Thyroid gland (tissue), 4 donors: ENCODE data around the gene IFT22.
A peak's percentile ranks its signal among the peaks of the same experiment; 100 is the strongest.

Experiments used
- CTCF ChIP-seq, 6 experiments: fragments of 200-600 bp in 3 of 6; fragments of 450-650 bp in 3 of 6; sonication (generic) in 3 of 6; IDR thresholded peaks; one replicate each; pipeline ENCODE4 v1.5.1; 2016 to 2019; ENCODE audit warnings: antibody characterized with exemption in 6 of 6, mild to moderate bottlenecking in 2 of 6, inconsistent platforms in 1 of 6, moderate library complexity in 1 of 6
- POLR2A ChIP-seq, 2 donors: fragments of 450-650 bp; IDR thresholded peaks; one replicate each; pipeline ENCODE4 v1.6.1; 2017; ENCODE audit warnings: antibody characterized with exemption in 2 of 2, mild to moderate bottlenecking in 2 of 2, moderate library complexity in 1 of 2

GRCh38 chr7:101308245-101309085 lies 13.1 kb downstream of the IFT22 start:
- no peak for TF ChIP-seq CTCF (IDR thresholded peaks at IDR 0.05)
- TF ChIP-seq POLR2A (IDR thresholded peaks at IDR 0.05), result peak in 1 of 2 donors; percentile 13
